Vein endothelial cell (primary cell): ENCODE data around the gene MRPS25. TPM values are rescaled to one million over a fixed set of nuclear protein-coding genes. Genes with fewer than 3 reads are reported as not detected.

ENCODE experiments used
- total RNA-seq: library from RNA; depleted of rRNA; stranded (reverse); fragments of >200 nt; gene quantifications from 2 replicates; pipeline ENCODE4 v1.2.3, GENCODE V29; 2012

Gene MRPS25
- total RNA-seq = 19.9 and 22.4 TPM in 2 replicates

DNA sequence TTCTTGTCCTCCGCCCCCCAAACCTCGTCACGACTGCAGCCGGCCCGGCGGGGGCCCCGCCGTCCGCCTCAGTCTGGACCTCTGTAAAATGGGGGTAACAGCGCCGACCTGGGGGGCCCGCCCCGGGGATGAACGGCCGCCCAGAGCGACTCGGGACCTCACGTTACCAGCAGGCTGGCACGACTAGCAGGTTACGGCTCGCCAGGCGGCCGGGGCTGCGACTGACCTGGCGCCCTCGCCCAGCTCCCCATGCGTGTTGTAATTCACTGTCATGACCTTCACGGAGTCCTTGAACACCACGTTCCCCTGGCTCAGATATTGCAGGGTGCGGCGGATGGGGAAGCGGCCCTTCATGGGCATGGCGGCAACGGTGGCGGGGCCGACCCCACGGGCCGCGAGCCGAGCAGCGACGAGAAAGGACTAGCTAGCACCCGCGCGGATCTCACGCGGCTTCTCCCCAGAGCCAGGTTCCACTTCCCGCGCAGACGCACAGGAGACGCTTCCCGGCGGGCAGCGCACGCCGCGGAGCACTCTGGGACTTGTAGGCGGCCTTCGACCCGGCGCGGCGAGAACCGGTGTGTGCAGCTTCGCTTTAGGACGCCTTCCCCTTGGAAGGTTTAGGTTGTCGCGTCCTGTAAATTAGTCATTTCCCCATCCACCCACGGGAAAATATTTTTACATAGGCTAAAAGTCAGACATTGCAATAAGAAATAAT is at the start of gene MRPS25:
MRPS25 (minus strand) TSS at position 481 of the 715 bp plus-strand sequence; CDS start at position 360, 121 bp downstream.

GRCh38 chr3:15098503-15099363 is 33.6 kb upstream of the MRPS25 start, which contains the start of gene RBSN:
Gene RBSN, minus strand, starts transcription at chr3:15099148. Its CDS starts 3,028 bp downstream, at chr3:15096120.

Other genes with a start within 250 kb of the MRPS25 start
- 127 and 130 TPM in 2 replicates for gene FGD5, start 246.4 kb downstream of the MRPS25 start, total RNA-seq
- gene NR2C2, start 117.7 kb downstream of the MRPS25 start, total RNA-seq = 36.3 and 37.9 TPM in 2 replicates
- gene RBSN, start 33.8 kb upstream of the MRPS25 start, total RNA-seq = 23.2 and 26.7 TPM in 2 replicates
- gene CAPN7, start 140.9 kb upstream of the MRPS25 start, total RNA-seq = 28.5 and 34.0 TPM in 2 replicates